ENCODE measurements around the gene NPY4R2.
"Not testable (repeated sequence)": the region's sequence is repeated elsewhere in the genome, so short reads cannot be mapped to it uniquely, and the experiment has no call there.

GRCh38 chr10:47890737-47891136, 27.7 kb upstream of the NPY4R2 start:
- not testable (repeated sequence) for TF ChIP-seq EZH2 (IDR thresholded peaks at IDR 0.05; ENCODE audit: borderline replicate concordance, low read depth, low read length, severe bottlenecking); CTCF (IDR thresholded peaks at IDR 0.05; ENCODE audit: extremely low read depth in 1 of 2, insufficient read depth in 1 of 2, low read depth in 1 of 2, low read length in 2 of 2)
- TF ChIP-seq, protein P1, sequence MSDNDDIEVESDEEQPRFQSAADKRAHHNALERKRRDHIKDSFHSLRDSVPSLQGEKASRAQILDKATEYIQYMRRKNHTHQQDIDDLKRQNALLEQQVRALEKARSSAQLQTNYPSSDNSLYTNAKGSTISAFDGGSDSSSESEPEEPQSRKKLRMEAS (IDR thresholded peaks at IDR 0.05; ENCODE audit: insufficient read depth, insufficient read length), result not testable (repeated sequence)

Data from endothelial cell of umbilical vein (primary cell).